ENCODE results near the gene SLC17A3. TPM values are rescaled to one million over a fixed set of nuclear protein-coding genes. Genes with fewer than 3 reads are reported as not detected.

The SLC17A3 gene
- 0.03 TPM for polyA plus RNA-seq (2013, experiment 1 of 2)
- polyA plus RNA-seq (2013, experiment 2 of 2): not detected

GRCh38 chr6:25874118-25874517, at the start of gene SLC17A3:
SLC17A3 (minus strand) TSS chr6:25874243; CDS start chr6:25868387, 5,856 bp downstream.
- Histone ChIP-seq H4K91ac (ENCODE audit: low read depth, low read length, poor library complexity) (no peak within 1 kb of the TSS), H3K4ac (ENCODE audit: low read length) (no peak within 1 kb of the TSS), H3K23ac (ENCODE audit: low read depth, low read length, poor library complexity) (no peak within 1 kb of the TSS), H3K4me2 (ENCODE audit: insufficient read depth, low read length, poor library complexity, severe bottlenecking) (no peak within 1 kb of the TSS), H3K18ac (ENCODE audit: low read length) (no peak within 1 kb of the TSS), H2BK5ac (ENCODE audit: low read length) (no peak within 1 kb of the TSS), H3K36me3 (replicated peaks in 1 of 2; ENCODE audit: control insufficient read depth in 2 of 2, insufficient read depth in 2 of 2, low read length in 2 of 2) (no peaks in the 10 kb centered on the region), H2BK120ac (ENCODE audit: low read depth, low read length) (no peak within 1 kb of the TSS), H3K4me3 (ENCODE audit: low read length in 2 of 2) (no peak within 1 kb of the TSS), H3K14ac (ENCODE audit: low read length) (no peak within 1 kb of the TSS), H2BK15ac (ENCODE audit: low read length) (no peak within 1 kb of the TSS), H3K27ac (replicated peaks; ENCODE audit: low read length) (no peak within 1 kb of the TSS), H3K79me1 (ENCODE audit: low read depth, low read length) (no peaks in the 10 kb centered on the region), H4K8ac (ENCODE audit: low read depth, low read length) (no peak within 1 kb of the TSS), H3K9ac (ENCODE audit: low read depth, low read length, poor library complexity) (no peak within 1 kb of the TSS), H2AFZ (ENCODE audit: low read length) (no peak within 1 kb of the TSS), H3K27me3 (ENCODE audit: control insufficient read depth in 3 of 3, insufficient read depth in 3 of 3, low read depth in 1 of 3, low read length in 3 of 3) (no peaks in the 10 kb centered on the region), H3K9me3 (replicated peaks in 1 of 2; ENCODE audit: control insufficient read depth in 2 of 2, insufficient read depth in 1 of 2, low read depth in 1 of 2, low read length in 2 of 2) (no peaks in the 10 kb centered on the region), H2AK5ac (ENCODE audit: low read depth, low read length) (no peak within 1 kb of the TSS), H3K4me1 (ENCODE audit: control insufficient read depth in 2 of 2, insufficient read depth in 1 of 2, low read depth in 1 of 2, low read length in 2 of 2) (no peaks in the 10 kb centered on the region), H2BK12ac (ENCODE audit: low read length) (no peak within 1 kb of the TSS)
- no CpG with 5 or more reads among the region's 3 CpGs for WGBS, 2 donors (ENCODE audit: extremely low coverage in 2 of 2, insufficient read length in 2 of 2, insufficient replicate concordance in 1 of 2)
- no peak for DNase-seq (ENCODE audit: low spot score)

- H2BK15ac ChIP-seq (ENCODE audit: low read length): no peak overlapping the region
- H3K4me3 ChIP-seq (ENCODE audit: low read length in 2 of 2): no peak overlapping the region
- H3K36me3 ChIP-seq (replicated peaks in 1 of 2; ENCODE audit: control insufficient read depth in 2 of 2, insufficient read depth in 2 of 2, low read length in 2 of 2): no peaks in the 10 kb centered on the region
- H3K14ac ChIP-seq (ENCODE audit: low read length): no peak overlapping the region
- WGBS, 2 donors (ENCODE audit: extremely low coverage in 2 of 2, insufficient read length in 2 of 2, insufficient replicate concordance in 1 of 2): no CpG with 5 or more reads among the region's 2 CpGs
- no peak overlapping the region for H3K4me2 ChIP-seq (ENCODE audit: insufficient read depth, low read length, poor library complexity, severe bottlenecking)
- H2BK5ac ChIP-seq (ENCODE audit: low read length): no peak overlapping the region
- no peak overlapping the region for H3K18ac ChIP-seq (ENCODE audit: low read length)
- H3K79me1 ChIP-seq (ENCODE audit: low read depth, low read length): no peaks in the 10 kb centered on the region
- no peak overlapping the region for H3K23ac ChIP-seq (ENCODE audit: low read depth, low read length, poor library complexity)
- no peak for DNase-seq (ENCODE audit: low spot score)
- no peak overlapping the region for H4K91ac ChIP-seq (ENCODE audit: low read depth, low read length, poor library complexity)
- no peak overlapping the region for H2AFZ ChIP-seq (ENCODE audit: low read length)
- peaks cover 0 to 1% of the 10 kb centered on the region in 2 donors for H3K9me3 ChIP-seq (replicated peaks in 1 of 2; ENCODE audit: control insufficient read depth in 2 of 2, insufficient read depth in 1 of 2, low read depth in 1 of 2, low read length in 2 of 2)
- no peaks in the 10 kb centered on the region for H3K4me1 ChIP-seq (ENCODE audit: control insufficient read depth in 2 of 2, insufficient read depth in 1 of 2, low read depth in 1 of 2, low read length in 2 of 2)
- H2AK5ac ChIP-seq (ENCODE audit: low read depth, low read length): no peak overlapping the region
- no peak overlapping the region for H3K27ac ChIP-seq (replicated peaks; ENCODE audit: low read length)
- no peak overlapping the region for H3K9ac ChIP-seq (ENCODE audit: low read depth, low read length, poor library complexity)
- H3K4ac ChIP-seq (ENCODE audit: low read length): no peak overlapping the region
- H2BK12ac ChIP-seq (ENCODE audit: low read length): no peak overlapping the region
- no peak overlapping the region for H4K8ac ChIP-seq (ENCODE audit: low read depth, low read length)
- no peaks in the 10 kb centered on the region for H3K27me3 ChIP-seq (ENCODE audit: control insufficient read depth in 3 of 3, insufficient read depth in 3 of 3, low read depth in 1 of 3, low read length in 3 of 3)
- H2BK120ac ChIP-seq (ENCODE audit: low read depth, low read length): no peak overlapping the region
Measured at GRCh38 chr6:25922301-25922700, 48.3 kb upstream of the SLC17A3 start.

GRCh38 chr6:25921525-25922203, 47.6 kb upstream of the SLC17A3 start:
- Histone ChIP-seq H2BK120ac (ENCODE audit: low read depth, low read length) (no peak overlapping the region), H3K9ac (ENCODE audit: low read depth, low read length, poor library complexity) (no peak overlapping the region), H3K4ac (ENCODE audit: low read length) (no peak overlapping the region), H3K27me3 (ENCODE audit: control insufficient read depth in 3 of 3, insufficient read depth in 3 of 3, low read depth in 1 of 3, low read length in 3 of 3) (no peaks in the 10 kb centered on the region), H3K23ac (ENCODE audit: low read depth, low read length, poor library complexity) (no peak overlapping the region), H3K18ac (ENCODE audit: low read length) (no peak overlapping the region), H3K4me2 (ENCODE audit: insufficient read depth, low read length, poor library complexity, severe bottlenecking) (no peak overlapping the region), H2AK5ac (ENCODE audit: low read depth, low read length) (no peak overlapping the region), H3K4me3 (ENCODE audit: low read length in 2 of 2) (no peak overlapping the region), H2BK15ac (ENCODE audit: low read length) (no peak overlapping the region), H2BK5ac (ENCODE audit: low read length) (no peak overlapping the region), H4K91ac (ENCODE audit: low read depth, low read length, poor library complexity) (no peak overlapping the region), H3K9me3 (replicated peaks in 1 of 2; ENCODE audit: control insufficient read depth in 2 of 2, insufficient read depth in 1 of 2, low read depth in 1 of 2, low read length in 2 of 2) (peaks cover 0 to 1% of the 10 kb centered on the region in 2 donors), H3K36me3 (replicated peaks in 1 of 2; ENCODE audit: control insufficient read depth in 2 of 2, insufficient read depth in 2 of 2, low read length in 2 of 2) (no peaks in the 10 kb centered on the region), H3K4me1 (ENCODE audit: control insufficient read depth in 2 of 2, insufficient read depth in 1 of 2, low read depth in 1 of 2, low read length in 2 of 2) (no peaks in the 10 kb centered on the region), H4K8ac (ENCODE audit: low read depth, low read length) (no peak overlapping the region), H2AFZ (ENCODE audit: low read length) (no peak overlapping the region), H3K79me1 (ENCODE audit: low read depth, low read length) (no peaks in the 10 kb centered on the region), H2BK12ac (ENCODE audit: low read length) (no peak overlapping the region), H3K14ac (ENCODE audit: low read length) (no peak overlapping the region), H3K27ac (replicated peaks; ENCODE audit: low read length) (no peak overlapping the region)
- no peak for DNase-seq (ENCODE audit: low spot score)

- Histone ChIP-seq H3K4me1 (ENCODE audit: control insufficient read depth in 2 of 2, insufficient read depth in 1 of 2, low read depth in 1 of 2, low read length in 2 of 2) (no peaks in the 10 kb centered on the region), H3K79me1 (ENCODE audit: low read depth, low read length) (no peaks in the 10 kb centered on the region), H3K9me3 (replicated peaks in 1 of 2; ENCODE audit: control insufficient read depth in 2 of 2, insufficient read depth in 1 of 2, low read depth in 1 of 2, low read length in 2 of 2) (peaks cover 0 to 1% of the 10 kb centered on the region in 2 donors), H3K9ac (ENCODE audit: low read depth, low read length, poor library complexity) (no peak overlapping the region), H3K4me2 (ENCODE audit: insufficient read depth, low read length, poor library complexity, severe bottlenecking) (no peak overlapping the region), H2BK120ac (ENCODE audit: low read depth, low read length) (no peak overlapping the region), H4K91ac (ENCODE audit: low read depth, low read length, poor library complexity) (no peak overlapping the region), H3K14ac (ENCODE audit: low read length) (no peak overlapping the region), H3K27ac (replicated peaks; ENCODE audit: low read length) (no peak overlapping the region), H2BK15ac (ENCODE audit: low read length) (no peak overlapping the region), H2AFZ (ENCODE audit: low read length) (no peak overlapping the region), H3K36me3 (replicated peaks in 1 of 2; ENCODE audit: control insufficient read depth in 2 of 2, insufficient read depth in 2 of 2, low read length in 2 of 2) (no peaks in the 10 kb centered on the region), H4K8ac (ENCODE audit: low read depth, low read length) (no peak overlapping the region), H2BK5ac (ENCODE audit: low read length) (no peak overlapping the region), H2AK5ac (ENCODE audit: low read depth, low read length) (no peak overlapping the region), H3K18ac (ENCODE audit: low read length) (no peak overlapping the region), H3K27me3 (ENCODE audit: control insufficient read depth in 3 of 3, insufficient read depth in 3 of 3, low read depth in 1 of 3, low read length in 3 of 3) (no peaks in the 10 kb centered on the region), H3K4ac (ENCODE audit: low read length) (no peak overlapping the region), H3K4me3 (ENCODE audit: low read length in 2 of 2) (no peak overlapping the region), H2BK12ac (ENCODE audit: low read length) (no peak overlapping the region), H3K23ac (ENCODE audit: low read depth, low read length, poor library complexity) (no peak overlapping the region)
- no CpG with 5 or more reads among the region's 5 CpGs for WGBS, 2 donors (ENCODE audit: extremely low coverage in 2 of 2, insufficient read length in 2 of 2, insufficient replicate concordance in 1 of 2)
- DNase-seq (ENCODE audit: low spot score): no peak
Measured at GRCh38 chr6:25919657-25920056, 45.6 kb upstream of the SLC17A3 start.

All from neuronal stem cell (in vitro differentiated cells).